TTC549 (cell line): ENCODE data around the gene SERPINI1.

ENCODE experiments used
- FAIRE-seq: peaks from 2 replicates; lab custom pipeline; 2012; peaks lifted over from hg19 to GRCh38; lab: Jason Lieb, UNC

SERPINI1 gene

DNA sequence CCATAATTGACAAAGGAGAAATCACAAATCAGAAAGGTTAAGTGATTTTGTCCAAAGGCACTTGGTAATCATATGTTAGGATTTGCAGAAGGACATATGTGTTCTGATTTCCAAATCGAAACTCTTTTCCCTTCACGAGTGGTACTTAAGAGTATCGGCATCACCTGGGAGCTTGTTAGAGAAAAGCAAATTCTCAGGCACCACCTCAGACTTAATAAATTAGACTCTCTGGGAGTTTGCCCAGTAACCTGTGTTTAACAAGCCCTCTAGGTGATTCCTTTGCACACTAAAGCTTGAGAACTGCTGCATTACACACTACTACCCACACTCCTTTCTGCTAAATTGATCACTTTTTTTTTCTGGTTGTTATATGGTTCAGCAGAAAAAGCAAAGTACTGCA is 116.2 kb downstream of the SERPINI1 start:
- no peak for FAIRE-seq

DNA sequence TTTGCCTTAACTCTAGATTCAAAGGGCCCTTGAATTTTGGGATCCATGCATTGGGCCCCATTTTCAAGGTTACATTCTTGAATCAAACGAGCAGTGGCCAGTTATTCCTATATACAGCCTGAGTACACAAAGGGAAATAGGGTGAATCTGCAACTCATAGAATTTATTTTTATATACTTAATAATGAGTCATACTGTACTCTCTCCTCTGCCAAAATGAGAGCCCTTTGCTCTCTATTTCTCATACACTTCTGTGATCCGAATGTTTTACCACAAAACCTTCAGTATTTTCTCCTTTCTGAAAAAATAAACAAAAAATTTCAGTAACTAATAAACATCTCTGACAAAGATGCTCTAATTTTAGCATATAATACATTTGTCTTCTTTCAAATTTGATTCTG is 116.7 kb downstream of the SERPINI1 start:
- no peak for FAIRE-seq

- no peak for FAIRE-seq
Measured at GRCh38 chr3:167854063-167854462, 118.5 kb downstream of the SERPINI1 start.

DNA sequence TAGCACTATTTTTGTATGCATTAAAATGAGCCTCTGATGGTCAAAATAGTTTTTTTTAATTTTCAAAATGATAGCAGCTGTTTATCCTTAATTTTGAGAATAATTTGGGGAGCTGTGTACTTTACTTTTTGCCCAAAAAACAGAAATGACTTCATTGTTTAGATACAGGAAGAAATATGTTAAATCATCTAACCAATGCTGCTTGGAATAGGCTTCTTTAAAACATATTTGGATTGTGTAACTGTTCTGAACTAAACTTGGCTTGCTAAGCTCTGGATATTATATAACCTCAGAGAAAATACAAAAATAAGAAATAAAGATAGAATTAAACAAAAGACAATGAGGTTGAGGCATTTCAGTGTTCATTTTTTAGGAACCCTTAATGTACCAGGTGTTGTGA is 119.3 kb downstream of the SERPINI1 start:
- FAIRE-seq: no peak

DNA sequence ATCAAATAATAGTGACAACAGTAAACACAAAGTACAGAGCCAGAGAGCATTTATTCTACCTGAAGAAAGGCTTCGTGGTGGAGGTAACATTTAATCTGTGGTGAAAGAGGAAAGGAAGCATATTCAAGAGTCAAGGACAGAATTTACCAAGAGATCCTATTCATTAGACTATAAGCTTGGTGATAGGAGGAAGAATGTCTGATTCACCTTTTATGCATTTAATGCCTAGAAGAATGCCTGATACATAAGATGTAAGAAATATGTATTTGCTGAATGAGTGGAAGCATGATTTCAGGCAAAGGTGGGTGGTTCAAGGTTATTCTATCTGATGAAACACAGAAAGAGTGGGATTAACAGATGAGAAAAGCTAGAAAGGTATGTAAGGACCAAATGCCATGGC is 119.8 kb downstream of the SERPINI1 start:
- FAIRE-seq: no peak

DNA sequence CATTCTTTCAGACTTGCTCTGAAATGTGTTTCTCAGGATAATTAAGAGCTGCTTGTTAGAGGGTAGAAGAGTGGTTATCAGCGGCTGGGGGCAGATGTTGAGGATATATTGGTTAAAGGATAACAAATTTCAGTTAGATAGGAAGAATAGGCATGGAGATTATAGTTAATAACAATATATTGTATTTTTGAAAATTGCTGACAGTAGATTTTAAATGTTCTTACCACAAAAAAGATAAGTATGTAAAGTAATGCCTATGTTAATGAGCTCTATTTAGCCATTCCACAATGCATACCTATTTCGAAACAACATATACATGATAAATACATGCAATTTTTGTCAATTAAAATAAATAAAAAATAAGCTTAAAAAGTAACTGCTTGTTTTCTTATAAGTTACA is 123.3 kb downstream of the SERPINI1 start:
- FAIRE-seq: no peak

DNA sequence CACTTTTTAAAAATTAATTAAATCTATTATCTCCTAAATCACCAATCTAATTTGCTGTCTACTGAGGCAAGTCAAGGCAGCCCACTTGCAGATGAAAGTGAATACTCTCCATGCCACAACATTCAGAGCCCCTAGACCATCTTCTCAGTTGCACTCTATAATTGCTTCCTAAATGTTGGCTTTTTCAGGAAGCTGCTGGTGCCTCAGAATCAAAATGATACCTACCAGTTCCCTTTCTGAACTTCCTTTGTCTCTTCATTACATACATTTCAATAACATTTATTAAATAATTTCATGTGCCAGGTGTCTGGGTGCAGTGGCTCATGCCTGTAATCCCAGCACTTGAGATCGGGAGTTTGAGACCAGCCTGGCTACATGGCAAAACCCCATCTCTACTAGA is 124.1 kb downstream of the SERPINI1 start:
- no peak for FAIRE-seq

- no peak for FAIRE-seq
Measured at GRCh38 chr3:167861649-167862048, 126.1 kb downstream of the SERPINI1 start.

GRCh38 chr3:167862104-167862730 is 126.7 kb downstream of the SERPINI1 start:
- FAIRE-seq: no peak

- FAIRE-seq: no peak
Measured at GRCh38 chr3:167863811-167864551, 128.5 kb downstream of the SERPINI1 start.

DNA sequence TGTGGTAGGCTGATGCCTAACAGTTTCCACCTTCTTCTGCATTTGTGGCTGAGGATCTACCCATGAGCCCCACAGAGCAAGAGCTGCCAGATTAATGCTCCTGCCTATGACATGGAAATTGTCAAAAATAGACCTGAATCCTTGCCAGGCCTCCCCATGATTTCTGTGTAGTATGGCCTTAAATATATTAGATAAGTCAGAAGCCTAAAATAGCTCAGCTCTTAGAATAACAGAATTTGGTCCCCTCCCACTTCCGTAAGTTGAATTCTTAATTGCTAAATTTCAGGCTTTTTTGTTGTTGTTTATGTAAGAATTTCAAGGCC is 129.0 kb downstream of the SERPINI1 start:
- no peak for FAIRE-seq

DNA sequence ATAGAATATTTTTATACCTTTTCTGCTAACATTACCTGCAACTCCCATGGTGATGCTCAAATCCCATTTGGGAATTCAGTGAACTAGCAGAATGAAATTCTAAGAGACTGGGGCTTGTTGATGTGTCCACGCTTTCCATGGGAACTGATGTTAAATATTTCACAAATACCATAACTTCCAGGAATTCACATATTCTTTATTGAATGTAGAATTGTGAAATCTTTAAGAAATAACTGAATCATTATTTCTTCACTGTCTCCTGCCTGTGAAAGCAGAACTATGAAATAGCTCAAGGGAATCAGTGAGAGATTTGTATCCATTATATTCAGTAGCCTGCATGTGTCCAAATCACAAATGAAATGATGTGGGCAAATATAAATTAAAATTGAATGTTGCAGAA is 130.8 kb downstream of the SERPINI1 start:
- no peak for FAIRE-seq

DNA sequence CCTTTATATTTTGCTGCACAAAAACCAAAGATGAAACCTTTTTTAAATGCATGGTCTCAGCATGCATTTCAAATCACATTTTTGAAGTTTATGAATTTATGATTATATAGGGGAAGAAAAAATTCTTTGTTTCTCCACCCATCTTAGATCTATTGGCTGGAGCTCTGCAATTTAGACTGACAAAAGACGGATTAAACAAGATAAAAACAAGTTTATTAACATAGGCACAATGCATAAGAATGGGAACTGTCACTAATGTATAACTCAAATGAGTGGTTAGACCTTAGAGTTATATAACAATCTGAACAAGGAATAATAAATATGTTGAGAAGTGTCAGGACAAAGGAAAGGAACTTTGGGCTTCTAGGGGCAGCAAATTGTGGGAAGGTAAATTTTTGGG is 132.5 kb downstream of the SERPINI1 start:
- no peak for FAIRE-seq

DNA sequence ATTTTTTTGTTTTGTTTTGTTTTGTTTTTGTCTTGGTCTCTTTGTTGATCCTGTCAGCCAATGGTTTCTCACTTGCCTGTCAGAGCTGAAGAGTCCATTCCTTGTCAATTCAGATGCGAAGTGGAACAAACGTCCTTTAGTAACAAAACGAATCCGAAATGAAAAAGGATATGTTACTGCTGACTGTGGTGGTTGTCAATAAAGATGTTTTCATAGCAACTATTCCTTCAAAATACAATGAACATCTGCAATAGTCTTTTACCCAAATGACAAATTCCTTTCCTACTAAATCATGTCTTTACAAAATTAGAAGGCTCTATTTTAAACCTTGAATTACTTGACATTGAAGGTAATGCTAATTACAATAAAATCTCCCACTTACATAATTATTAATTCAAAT is 134.7 kb downstream of the SERPINI1 start:
- no peak for FAIRE-seq

DNA sequence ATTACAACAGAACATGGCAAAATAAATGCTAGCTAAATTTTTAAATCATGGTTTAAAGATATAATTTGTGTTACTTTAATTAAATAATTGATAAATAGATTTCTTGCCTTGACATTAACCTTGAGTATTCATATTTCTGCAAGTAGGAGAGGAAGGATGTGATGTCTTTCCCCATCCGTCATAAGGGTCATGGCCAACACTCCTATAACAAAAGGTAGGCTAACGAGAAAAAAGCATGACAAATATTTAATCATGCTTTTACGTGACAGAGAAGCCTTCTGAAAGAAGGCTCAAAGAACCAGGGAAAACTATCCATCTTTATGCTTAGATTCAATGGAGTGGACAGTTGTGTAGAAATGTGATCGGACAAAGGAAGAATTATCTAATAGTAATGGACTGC is 135.2 kb downstream of the SERPINI1 start:
- no peak for FAIRE-seq

GRCh38 chr3:167872032-167872431 is 136.5 kb downstream of the SERPINI1 start:
- FAIRE-seq: no peak

- FAIRE-seq: no peak
Measured at GRCh38 chr3:167872941-167873340, 137.4 kb downstream of the SERPINI1 start.

- no peak for FAIRE-seq
Measured at GRCh38 chr3:167874671-167875372, 139.3 kb downstream of the SERPINI1 start.
